Measurements from ENCODE around the gene ARL6IP4. TPM values are rescaled to one million over a fixed set of nuclear protein-coding genes. Genes with fewer than 3 reads are reported as not detected.

The ARL6IP4 gene
- total and polyA plus RNA-seq, 2 of the 4 experiments (the other 2 are of a cell fraction), result 161 to 254 TPM

DNA sequence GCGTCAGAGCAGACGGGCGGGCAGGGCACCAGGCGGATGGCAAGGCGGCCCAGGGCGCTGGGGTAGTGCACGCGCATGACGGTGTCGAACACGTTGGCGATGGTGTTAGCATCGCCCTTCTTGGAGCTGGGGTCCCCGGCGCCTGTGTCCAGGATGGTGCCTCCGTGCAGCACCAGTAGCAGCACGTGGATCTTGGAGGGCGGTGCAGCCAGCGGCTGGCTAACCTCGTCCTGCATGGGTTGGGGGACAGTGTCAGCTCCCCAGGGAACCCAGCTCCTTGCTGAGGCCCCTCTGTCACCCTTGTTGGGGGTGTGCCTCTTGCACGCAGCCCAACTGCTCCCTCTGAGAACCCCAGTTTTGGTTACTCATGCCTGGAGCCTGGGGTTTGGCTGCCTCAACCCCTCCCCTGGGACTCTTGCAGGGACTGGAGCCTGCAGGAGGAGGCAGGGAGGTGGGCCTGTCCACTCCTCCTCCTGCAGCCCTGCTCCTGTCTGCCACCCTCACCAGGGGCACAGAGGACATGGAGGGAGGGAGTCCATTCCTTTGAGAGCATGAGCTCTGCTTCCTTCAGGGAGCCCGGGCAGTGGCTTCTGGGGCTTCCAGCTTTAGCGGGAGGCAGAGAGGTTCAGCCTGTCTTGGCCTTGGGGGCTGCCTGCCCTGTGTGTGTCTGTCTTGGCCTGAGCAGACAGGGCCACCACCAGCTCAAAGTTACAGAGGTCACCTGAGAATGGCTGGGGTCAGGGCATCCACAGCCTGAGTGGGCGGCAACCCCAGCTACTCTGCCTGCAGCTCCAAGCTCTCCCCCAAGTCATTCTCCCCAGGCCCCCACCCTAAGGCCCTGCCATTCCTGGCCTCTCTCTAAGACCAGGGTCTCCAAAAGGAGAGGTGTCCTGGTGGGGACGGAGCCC, 17.1 kb downstream of the ARL6IP4 start:
- in situ Hi-C loops (cut with MboI; ENCODE audit: low sequenced_read_pairs) (no loop called here), dilution Hi-C loops (cut with HindIII; ENCODE audit: low sequenced_read_pairs, unreplicated experiment) (loop anchor here (25.0 kb wide), 1 partner anchor 240 kb away; the partner anchor contains the start of genes MPHOSPH9 and MTRFR), intact Hi-C loops (cut with micrococcal nuclease) (no loop called here)
- ChIA-PET CTCF (interaction anchor here (0.6 kb wide), 1 partner anchor 43 kb away, joined by 3 read pairs; no protein-coding TSS in a partner anchor), POLR2A (ENCODE audit: unreplicated experiment) (no interaction called here)
- Histone ChIP-seq H3K23ac (ENCODE audit: low read depth, low read length) (no peak overlapping the region), H3K36me3 (ENCODE audit: control insufficient read depth, insufficient read depth, low read length) (peaks cover 31% of the 10 kb centered on the region), H3K27me3 (ENCODE audit: control insufficient read depth, insufficient read depth, low read length) (no peaks in the 10 kb centered on the region), H3K9ac (ENCODE audit: low read depth, low read length) (no peak overlapping the region), H3K56ac (ENCODE audit: extremely low read depth, insufficient read depth, low read length) (no peak overlapping the region), H2BK120ac (ENCODE audit: low read depth, low read length) (no peak overlapping the region), H3K4ac (ENCODE audit: low read depth, low read length) (no peak overlapping the region), H3K27ac (ENCODE audit: insufficient read depth, low read length) (no peak overlapping the region), H4K8ac (ENCODE audit: low read depth in 2 of 2, low read length in 2 of 2) (no peak overlapping the region), H2BK5ac (ENCODE audit: low read depth, low read length, poor library complexity, severe bottlenecking) (no peak overlapping the region), H3K14ac (replicated peaks; ENCODE audit: low read depth, low read length) (no peak overlapping the region), H3K4me3 (ENCODE audit: insufficient read depth, low read depth, low read length) (no peak overlapping the region), H2BK20ac (ENCODE audit: low read depth, low read length) (no peak overlapping the region), H3K4me2 (ENCODE audit: low read depth, low read length) (no peak overlapping the region), H3K79me1 (ENCODE audit: low read depth in 1 of 2, low read length in 2 of 2) (no peaks in the 10 kb centered on the region), H2AFZ (replicated peaks; ENCODE audit: low read length, poor library complexity) (no peak overlapping the region), H2AK5ac (ENCODE audit: low read depth, low read length) (no peak overlapping the region), H4K91ac (ENCODE audit: insufficient read depth, low read depth, low read length) (no peak overlapping the region), H2AK9ac (replicated peaks; ENCODE audit: low read depth, low read length, poor library complexity) (no peak overlapping the region), H4K20me1 (ENCODE audit: insufficient read depth, low read length) (no peaks in the 10 kb centered on the region), H3K9me3 (ENCODE audit: control insufficient read depth, insufficient read depth, low read length) (no peaks in the 10 kb centered on the region), H3K9me1 (ENCODE audit: insufficient read depth, low read length) (no peaks in the 10 kb centered on the region), H2BK15ac (ENCODE audit: low read depth, low read length) (no peak overlapping the region), H3K4me1 (ENCODE audit: control insufficient read depth, insufficient read depth, low read length) (no peaks in the 10 kb centered on the region), H4K5ac (ENCODE audit: low read depth, low read length) (no peak overlapping the region), H3K18ac (ENCODE audit: low read depth, low read length) (no peak overlapping the region)
- no peak for TF ChIP-seq CEBPB (IDR thresholded peaks at IDR 0.05; ENCODE audit: low read depth, low read length)
- no peak for TF ChIP-seq FOS (IDR thresholded peaks at IDR 0.05; ENCODE audit: low read depth, low read length)
- TF ChIP-seq MAFK (IDR thresholded peaks at IDR 0.05; ENCODE audit: low read depth, low read length), result no peak
- TF ChIP-seq, protein P1, sequence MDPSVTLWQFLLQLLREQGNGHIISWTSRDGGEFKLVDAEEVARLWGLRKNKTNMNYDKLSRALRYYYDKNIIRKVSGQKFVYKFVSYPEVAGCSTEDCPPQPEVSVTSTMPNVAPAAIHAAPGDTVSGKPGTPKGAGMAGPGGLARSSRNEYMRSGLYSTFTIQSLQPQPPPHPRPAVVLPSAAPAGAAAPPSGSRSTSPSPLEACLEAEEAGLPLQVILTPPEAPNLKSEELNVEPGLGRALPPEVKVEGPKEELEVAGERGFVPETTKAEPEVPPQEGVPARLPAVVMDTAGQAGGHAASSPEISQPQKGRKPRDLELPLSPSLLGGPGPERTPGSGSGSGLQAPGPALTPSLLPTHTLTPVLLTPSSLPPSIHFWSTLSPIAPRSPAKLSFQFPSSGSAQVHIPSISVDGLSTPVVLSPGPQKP (IDR thresholded peaks at IDR 0.05; ENCODE audit: borderline replicate concordance, low read depth, low read length), result no peak
- no peak for TF ChIP-seq MAZ (IDR thresholded peaks at IDR 0.05; ENCODE audit: borderline replicate concordance, low read depth, low read length)
- no peak for TF ChIP-seq POLR2A (IDR thresholded peaks at IDR 0.05; ENCODE audit: low read depth, low read length)
- TF ChIP-seq, protein P2, sequence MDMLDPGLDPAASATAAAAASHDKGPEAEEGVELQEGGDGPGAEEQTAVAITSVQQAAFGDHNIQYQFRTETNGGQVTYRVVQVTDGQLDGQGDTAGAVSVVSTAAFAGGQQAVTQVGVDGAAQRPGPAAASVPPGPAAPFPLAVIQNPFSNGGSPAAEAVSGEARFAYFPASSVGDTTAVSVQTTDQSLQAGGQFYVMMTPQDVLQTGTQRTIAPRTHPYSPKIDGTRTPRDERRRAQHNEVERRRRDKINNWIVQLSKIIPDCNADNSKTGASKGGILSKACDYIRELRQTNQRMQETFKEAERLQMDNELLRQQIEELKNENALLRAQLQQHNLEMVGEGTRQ (IDR thresholded peaks at IDR 0.05; ENCODE audit: low read depth, low read length), result no peak
- no peak for TF ChIP-seq NFE2L2 (IDR thresholded peaks at IDR 0.05; ENCODE audit: low read depth, low read length)
- DNase-seq (no peak), ATAC-seq (ENCODE audit: low read depth) (no peak)
- no TSS peak for BruUV-seq (replicated peaks)
- WGBS, 2 experiments (ENCODE audit: extremely low coverage in 2 of 2, insufficient read length in 1 of 2), result 95% methylated on average over 18 of the region's 25 CpGs; no CpG with 5 or more reads in 1 of the 2 experiments

All from IMR-90 (cell line).